ENCODE results near the gene OR2T27. TPM values are rescaled to one million over a fixed set of nuclear protein-coding genes. Genes with fewer than 3 reads are reported as not detected.
"Not testable (repeated sequence)": the region's sequence is repeated elsewhere in the genome, so short reads cannot be mapped to it uniquely, and the experiment has no call there.

The OR2T27 gene, protein sequence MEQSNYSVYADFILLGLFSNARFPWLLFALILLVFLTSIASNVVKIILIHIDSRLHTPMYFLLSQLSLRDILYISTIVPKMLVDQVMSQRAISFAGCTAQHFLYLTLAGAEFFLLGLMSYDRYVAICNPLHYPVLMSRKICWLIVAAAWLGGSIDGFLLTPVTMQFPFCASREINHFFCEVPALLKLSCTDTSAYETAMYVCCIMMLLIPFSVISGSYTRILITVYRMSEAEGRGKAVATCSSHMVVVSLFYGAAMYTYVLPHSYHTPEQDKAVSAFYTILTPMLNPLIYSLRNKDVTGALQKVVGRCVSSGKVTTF
- polyA plus RNA-seq (ENCODE audit: insufficient read length in 4 of 4), result not detected

GRCh38 chr1:248655354-248655753 lies at the start of gene OR2T27:
Gene OR2T27, minus strand, starts transcription at chr1:248655528. Its CDS starts 4,644 bp downstream, at chr1:248650884.
- not testable (repeated sequence) for DNase-seq (ENCODE audit: low read depth in 4 of 4, low spot score in 3 of 4)

- no peak for DNase-seq (ENCODE audit: low read depth in 4 of 4, low spot score in 3 of 4)
Measured at GRCh38 chr1:248704606-248705005, 49.3 kb upstream of the OR2T27 start.

- no peak for DNase-seq (ENCODE audit: low read depth in 4 of 4, low spot score in 3 of 4)
Measured at GRCh38 chr1:248703674-248704073, 48.3 kb upstream of the OR2T27 start.

- no peak for DNase-seq (ENCODE audit: low read depth in 4 of 4, low spot score in 3 of 4)
Measured at GRCh38 chr1:248702714-248703113, 47.4 kb upstream of the OR2T27 start, which contains the start of gene OR14I1. Gene OR14I1, minus strand, starts transcription at chr1:248702766.

DNA sequence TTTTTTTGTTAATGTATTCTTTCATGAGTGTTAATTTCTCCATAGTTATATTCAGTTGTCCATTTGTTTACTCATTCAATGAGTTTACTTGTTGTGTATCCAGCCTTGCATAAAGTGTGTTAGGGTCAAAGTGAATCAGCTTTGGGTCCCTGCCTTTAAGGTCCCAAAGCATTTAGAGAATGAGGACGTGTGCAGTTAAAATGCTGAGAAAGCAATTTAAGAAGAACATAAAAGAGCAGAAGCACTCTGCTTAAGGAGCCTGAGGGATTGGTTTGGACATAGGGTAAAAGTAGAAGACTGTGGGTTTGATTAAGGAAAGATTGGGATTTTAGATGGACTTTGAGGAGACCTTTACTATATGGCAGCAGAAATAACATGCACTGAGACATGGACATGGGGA lies 43.8 kb upstream of the OR2T27 start:
- DNase-seq (ENCODE audit: low read depth in 4 of 4, low spot score in 3 of 4), result no peak

- DNase-seq (ENCODE audit: low read depth in 4 of 4, low spot score in 3 of 4), result no peak
Measured at GRCh38 chr1:248697907-248698306, 42.6 kb upstream of the OR2T27 start.

DNA sequence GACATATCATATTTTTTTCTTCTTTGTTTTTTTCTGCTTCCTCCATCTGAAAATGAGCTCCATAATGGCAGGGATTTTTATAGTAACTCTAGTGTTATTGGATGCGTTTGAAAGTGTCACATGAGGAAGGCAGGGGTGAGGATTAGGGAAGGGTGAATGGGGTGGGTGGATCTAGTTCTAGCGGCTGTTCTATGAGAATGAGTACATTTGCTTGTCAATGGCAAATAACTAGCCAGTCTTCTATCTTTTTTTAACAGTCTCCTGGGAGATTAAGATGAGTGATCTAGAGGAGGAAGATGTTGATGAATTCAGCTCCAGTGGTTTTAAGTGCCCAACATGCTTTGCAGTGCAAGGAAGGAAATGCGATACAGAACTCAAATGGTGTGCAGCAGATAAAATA lies 41.4 kb upstream of the OR2T27 start:
- DNase-seq (ENCODE audit: low read depth in 4 of 4, low spot score in 3 of 4), result no peak

GRCh38 chr1:248696261-248696660 lies 40.9 kb upstream of the OR2T27 start:
- no peak for DNase-seq (ENCODE audit: low read depth in 4 of 4, low spot score in 3 of 4)

DNA sequence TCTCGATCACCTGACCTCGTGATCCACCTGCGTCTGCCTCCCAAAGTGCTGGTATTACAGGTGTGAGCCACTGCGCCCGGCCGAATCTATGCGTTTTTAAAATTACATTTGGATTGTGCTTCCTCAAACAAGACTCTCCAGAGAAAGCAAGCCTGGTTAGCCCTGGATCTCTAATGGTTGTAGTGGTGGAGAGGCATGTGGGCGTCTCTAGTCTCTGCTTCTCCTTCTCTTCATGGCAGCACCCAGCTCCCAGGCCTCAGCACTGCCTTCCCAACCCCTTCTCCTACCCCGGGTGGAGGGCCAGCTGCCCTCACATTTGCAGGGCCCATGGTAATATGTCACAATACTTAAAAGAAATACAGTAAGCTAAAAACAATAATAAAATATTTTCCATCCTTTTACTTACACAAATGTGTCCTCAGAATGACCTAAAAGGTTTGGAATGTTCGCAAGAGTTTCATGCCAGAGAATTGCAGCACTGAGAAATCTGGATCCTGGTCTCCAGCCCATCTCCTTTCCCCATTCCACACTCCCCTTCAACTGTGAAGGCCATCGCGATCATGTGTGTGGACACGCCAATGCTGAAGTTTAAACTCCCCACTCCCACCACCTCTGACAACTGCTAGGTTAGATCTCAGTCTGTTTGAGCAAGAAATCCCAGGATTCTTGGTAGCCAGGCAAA lies 40.3 kb upstream of the OR2T27 start:
- no peak for DNase-seq (ENCODE audit: low read depth in 4 of 4, low spot score in 3 of 4)

- DNase-seq (ENCODE audit: low read depth in 4 of 4, low spot score in 3 of 4), result no peak
Measured at GRCh38 chr1:248691567-248692155, 36.3 kb upstream of the OR2T27 start.

DNA sequence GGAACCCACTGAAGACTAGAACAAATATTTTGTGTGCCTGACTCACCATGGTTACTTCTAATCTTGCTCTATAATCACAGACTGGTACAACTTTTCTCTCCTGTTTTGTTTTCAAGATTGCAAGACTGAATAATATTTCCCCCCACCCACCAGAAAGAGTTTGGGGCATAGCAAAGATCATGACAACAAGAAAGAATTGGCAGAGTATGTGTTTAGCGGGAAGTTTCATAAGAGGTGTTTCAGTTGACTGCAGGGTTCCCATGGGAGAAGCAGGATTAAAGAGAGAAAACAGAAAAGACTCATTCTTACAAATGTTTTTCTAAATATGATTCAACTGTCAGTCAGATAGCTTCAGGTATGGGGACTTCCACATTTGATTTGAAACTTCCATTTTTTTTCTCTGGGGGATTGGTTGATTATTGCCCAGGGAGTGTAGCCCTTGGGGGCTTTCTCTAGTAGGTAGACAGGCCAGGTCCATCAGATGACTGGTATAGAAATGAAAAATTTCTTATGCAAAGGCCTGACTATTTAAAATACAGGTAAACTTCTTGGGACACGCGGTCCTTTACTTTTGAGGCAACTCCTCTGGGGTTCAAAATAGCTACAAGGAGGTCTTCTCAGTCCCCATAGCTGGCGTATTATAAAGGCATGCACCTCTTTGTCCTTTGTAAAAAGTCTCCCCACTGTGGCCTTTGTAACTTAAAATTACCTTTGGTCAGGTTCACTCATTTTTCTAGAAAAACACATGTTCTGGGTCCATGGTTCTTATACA lies 33.4 kb upstream of the OR2T27 start:
- DNase-seq (ENCODE audit: low read depth in 4 of 4, low spot score in 3 of 4), result no peak

- no peak for DNase-seq (ENCODE audit: low read depth in 4 of 4, low spot score in 3 of 4)
Measured at GRCh38 chr1:248686815-248687214, 31.5 kb upstream of the OR2T27 start.

DNA sequence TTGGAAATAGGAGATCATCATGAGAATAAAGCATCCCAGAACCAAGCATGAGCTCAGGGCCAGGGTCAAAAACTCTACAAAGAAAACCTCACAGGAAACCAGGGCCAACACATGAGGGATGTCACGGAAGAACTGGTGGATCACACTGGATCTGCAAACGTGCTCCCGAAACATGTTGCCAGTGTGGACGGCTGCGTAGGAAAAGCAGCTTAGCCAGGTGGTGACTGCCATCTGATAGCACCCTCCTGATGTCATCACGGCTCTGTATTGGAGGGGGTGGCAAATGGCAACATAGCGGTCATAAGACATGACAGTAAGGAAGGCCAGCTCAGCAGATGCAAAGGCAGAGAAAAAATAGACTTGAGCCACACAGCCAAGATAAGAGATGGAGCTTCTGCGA lies 26.3 kb upstream of the OR2T27 start:
- DNase-seq (ENCODE audit: low read depth in 4 of 4, low spot score in 3 of 4), result no peak

DNA sequence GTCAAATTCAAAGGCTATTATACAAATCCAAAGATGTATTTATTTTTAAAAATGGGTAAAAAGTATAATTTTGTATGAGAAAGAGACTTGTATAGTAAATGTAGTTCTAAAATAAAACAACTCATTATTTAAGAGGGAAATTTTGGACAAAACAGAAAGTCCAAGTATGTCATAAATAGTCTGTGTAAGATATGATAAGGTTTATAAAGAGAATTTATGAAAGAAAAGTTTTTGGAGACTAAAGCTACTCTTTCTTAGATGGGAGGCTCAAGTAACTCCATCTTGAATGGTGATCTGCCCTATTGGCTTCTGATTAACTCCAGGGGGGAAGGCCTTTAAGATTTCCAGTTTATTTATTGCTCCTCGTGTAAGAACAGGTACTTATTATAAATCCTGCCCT lies 14.7 kb upstream of the OR2T27 start:
- no peak for DNase-seq (ENCODE audit: low read depth in 4 of 4, low spot score in 3 of 4)

DNA sequence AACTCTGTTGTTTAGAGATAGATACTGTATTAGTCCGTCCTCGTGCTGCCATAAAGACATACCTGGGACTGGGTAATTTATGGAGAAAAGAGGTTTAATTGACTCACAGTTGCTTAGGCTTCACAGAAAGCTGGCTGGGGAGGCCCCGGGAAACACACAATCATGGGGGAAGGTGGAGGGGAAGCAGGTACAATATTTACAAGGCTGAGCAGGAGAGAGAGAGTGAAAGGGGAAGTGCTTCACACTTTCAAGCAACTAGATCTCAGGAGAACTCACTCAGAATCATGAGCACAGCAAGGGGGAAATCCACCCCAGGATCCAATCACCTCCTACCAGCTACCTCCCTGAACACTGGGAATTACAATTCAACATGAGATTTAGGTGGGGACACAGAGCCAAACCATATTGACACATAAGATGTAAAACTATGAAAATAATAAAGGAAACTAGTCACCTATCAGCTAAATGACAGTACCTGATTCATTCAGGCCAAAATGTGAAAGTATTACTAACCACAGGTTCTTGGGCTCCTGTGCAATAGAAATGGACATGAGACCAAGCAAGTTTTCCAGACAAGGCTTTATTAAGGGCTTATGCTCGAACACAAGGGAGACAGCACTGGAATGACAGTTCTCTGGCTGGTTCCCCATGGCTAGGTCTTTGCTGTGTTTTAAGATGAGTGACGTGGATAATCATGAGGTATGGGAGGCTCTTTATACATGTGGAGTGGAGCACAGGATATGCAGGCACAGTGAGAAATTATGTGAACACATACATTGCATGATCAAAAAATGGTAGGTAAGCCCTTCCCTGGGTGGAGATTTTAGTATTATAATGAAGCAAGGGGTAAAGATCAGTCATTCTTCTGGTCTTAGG lies 8.4 kb upstream of the OR2T27 start:
- not testable (repeated sequence) for DNase-seq (ENCODE audit: low read depth in 4 of 4, low spot score in 3 of 4)

DNA sequence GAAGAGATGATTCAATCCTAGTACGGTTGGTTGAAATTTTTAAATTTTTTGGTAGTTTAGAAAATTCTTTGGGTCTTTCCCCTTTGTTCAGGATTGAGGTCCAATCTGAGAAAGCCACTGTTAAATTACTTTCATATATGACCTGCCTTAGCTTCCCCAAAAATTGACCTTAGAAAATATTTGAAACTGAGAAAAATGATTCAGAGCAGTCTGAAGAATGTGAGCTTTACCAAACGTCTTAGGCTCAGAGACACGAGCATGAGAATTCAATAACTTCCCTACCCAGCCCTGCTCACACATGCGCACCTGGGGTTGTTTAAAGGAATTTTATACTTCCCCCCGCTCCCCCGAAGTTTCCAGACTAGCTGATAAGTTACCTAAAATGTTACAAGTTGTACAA lies 1.5 kb upstream of the OR2T27 start:
- DNase-seq (ENCODE audit: low read depth in 4 of 4, low spot score in 3 of 4), result not testable (repeated sequence)

DNA sequence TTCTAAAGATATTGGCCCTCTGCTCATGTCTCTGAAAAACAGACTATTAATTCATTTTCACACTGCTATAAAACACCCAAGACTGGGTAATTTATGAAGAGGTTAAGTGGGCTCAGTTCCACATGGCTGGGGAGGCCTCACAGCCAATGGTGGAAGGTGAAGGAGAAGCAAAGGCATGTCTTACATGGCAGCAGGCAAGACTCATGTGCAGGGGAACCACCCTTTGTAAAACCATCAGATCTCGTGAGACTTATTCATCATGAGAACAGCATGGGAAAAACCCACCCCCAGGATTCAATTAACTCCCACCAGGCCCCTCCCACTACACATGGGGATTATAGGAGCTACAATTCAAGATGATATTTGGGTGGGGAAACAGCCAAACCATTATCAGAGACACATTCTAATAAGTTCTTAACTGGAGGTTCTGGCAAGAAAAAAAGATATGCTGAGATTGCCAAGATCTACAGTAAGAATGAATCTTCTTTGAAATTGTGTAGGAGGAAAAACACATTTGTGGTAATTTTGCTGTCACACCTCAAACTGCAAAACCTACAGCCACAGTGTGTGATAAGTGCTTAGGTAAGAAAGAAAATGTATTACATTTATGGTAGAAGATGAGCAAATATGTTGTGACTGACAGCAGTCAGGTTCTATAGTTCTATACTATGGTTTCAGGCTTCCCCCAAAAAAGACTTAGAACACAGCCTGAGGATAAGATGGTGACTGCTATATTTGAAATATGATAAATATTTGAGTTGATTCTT lies 6.4 kb downstream of the OR2T27 start:
- not testable (repeated sequence) for DNase-seq (ENCODE audit: low read depth in 4 of 4, low spot score in 3 of 4)

DNA sequence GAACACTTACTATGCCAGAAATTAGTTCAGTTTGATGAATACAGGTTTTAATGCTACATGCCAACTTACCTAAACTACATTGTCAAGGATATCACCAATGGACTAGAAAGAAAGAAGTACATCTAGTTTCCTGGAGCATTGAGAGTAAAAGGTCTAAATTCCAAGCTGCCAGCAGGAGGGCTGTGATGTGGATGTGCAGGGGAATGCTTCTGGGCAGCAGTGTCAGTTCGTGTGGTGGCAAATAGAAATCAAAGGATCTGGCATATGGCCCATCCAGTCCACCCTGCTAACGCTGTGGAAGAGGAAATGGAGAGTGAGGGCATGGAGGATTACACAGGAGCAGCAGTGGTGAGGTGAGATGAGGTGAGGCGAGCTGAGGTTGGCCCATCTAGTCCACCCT lies 10.2 kb downstream of the OR2T27 start, which contains the start of gene OR2T35:
TSS of gene OR2T35 (minus strand) at position 101 of the 400 bp plus-strand sequence. CDS start 6,020 bp downstream, outside the sequence.
- not testable (repeated sequence) for DNase-seq (ENCODE audit: low read depth in 4 of 4, low spot score in 3 of 4)

Measured in right renal pelvis (tissue), 4 donors.